GM12878 (cell line): ENCODE results near the gene ZYX. TPM values are rescaled to one million over a fixed set of nuclear protein-coding genes. Genes with fewer than 3 reads are reported as not detected.

ENCODE experiments used
- ATAC-seq: fragments of 200-7000 bp; cut with Tn5 transposase; 3 replicates; pipeline ENCODE4 v1.9.1; 2020; ENCODE audit warnings: mild to moderate bottlenecking, moderate library complexity
- BruUV-seq: library from RNA; stranded (reverse); fragments of 400-500 nt; replicated peaks from 2 replicates; lab custom pipeline; 2021; lab: Mats Ljungman, UMichigan
- CTCF ChIA-PET: fragments of 300-600 bp; sonication (Branson Sonifier 250); formaldehyde crosslinking; extraction: SDS; loops from one replicate; lab custom pipeline; 2021; ENCODE audit warnings: inconsistent platforms; lab: Yijun Ruan, JAX
- POLR2A ChIA-PET: fragments of 350-600 bp; formaldehyde crosslinking; extraction: SDS; loops from one replicate; lab custom pipeline; 2021; ENCODE audit warnings: inconsistent platforms; lab: Charles Lee
- RAD21 ChIA-PET: fragments of 300-600 bp; sonication (Branson Sonifier 250); formaldehyde crosslinking; loops from one replicate; lab custom pipeline; 2023; ENCODE audit warnings: antibody characterized with exemption; ENCODE audit not compliant: unreplicated experiment; lab: Charles Lee
- SMC1A ChIA-PET: fragments of 300-600 bp; sonication (Branson Sonifier 250); formaldehyde crosslinking; loops from one replicate; lab custom pipeline; 2023; ENCODE audit not compliant: unreplicated experiment, uncharacterized antibody; lab: Charles Lee
- DNase-seq: peaks from one replicate; pipeline ENCODE4 v3.0.0-alpha.2; 2011; ENCODE audit warnings: low read depth, low spot score
- FAIRE-seq: peaks from 3 replicates; lab custom pipeline; 2011; peaks lifted over from hg19 to GRCh38; lab: Jason Lieb, UNC
- H2AFZ ChIP-seq: 2 replicates; pipeline ENCODE4 v1.6.0; 2011; ENCODE audit warnings: low read depth, low read length, control low read depth; ENCODE audit not compliant: control insufficient read depth
- H3K27ac ChIP-seq: 2 replicates; pipeline ENCODE4 v1.5.1; 2011; ENCODE audit warnings: control low read depth; ENCODE audit not compliant: control insufficient read depth, insufficient read depth
- H3K27me3 ChIP-seq, 2 experiments: replicated peaks in 1 of 2; 2 replicates each; pipeline versions ENCODE4 v1.6.0 to v1.6.1; 2011; ENCODE audit warnings: low read length in 1 of 2; ENCODE audit not compliant: control insufficient read depth in 2 of 2, insufficient read depth in 2 of 2
- H3K36me3 ChIP-seq, 2 experiments: 2 replicates each; pipeline ENCODE4 v1.5.1; 2011; ENCODE audit warnings: low read length in 1 of 2; ENCODE audit not compliant: control insufficient read depth in 2 of 2, insufficient read depth in 2 of 2
- H3K4me1 ChIP-seq: 2 replicates; pipeline ENCODE4 v1.6.1; 2011; ENCODE audit warnings: mild to moderate bottlenecking, low read length, moderate library complexity, mixed read lengths; ENCODE audit not compliant: control insufficient read depth, insufficient read depth
- H3K4me2 ChIP-seq: 2 replicates; pipeline ENCODE4 v1.6.0; 2011; ENCODE audit warnings: control low read depth; ENCODE audit not compliant: control insufficient read depth, insufficient read depth
- H3K4me3 ChIP-seq: fragments of 200-600 bp; sonication (generic); 2 replicates; pipeline ENCODE4 v1.5.1; 2016
- H3K79me2 ChIP-seq: 2 replicates; pipeline ENCODE4 v1.6.0; 2011; ENCODE audit warnings: low read length; ENCODE audit not compliant: control insufficient read depth, insufficient read depth
- H3K9ac ChIP-seq: 2 replicates; pipeline ENCODE4 v1.8.0; 2011; ENCODE audit warnings: low read length, control low read depth, mixed read lengths; ENCODE audit not compliant: control insufficient read depth, insufficient read depth
- H3K9me3 ChIP-seq: replicated peaks from 3 replicates; pipeline ENCODE4 v1.5.1; 2011; ENCODE audit warnings: mild to moderate bottlenecking, low read length; ENCODE audit not compliant: control insufficient read depth, insufficient read depth
- H4K20me1 ChIP-seq: 2 replicates; pipeline ENCODE4 v1.6.0; 2011; ENCODE audit not compliant: control insufficient read depth, insufficient read depth
- EED ChIP-seq: sonication (generic); IDR thresholded peaks from 2 replicates; pipeline ENCODE4 v1.6.1; 2016; ENCODE audit warnings: antibody characterized with exemption, low read depth
- HDAC6 ChIP-seq: fragments of 200-600 bp; sonication (generic); IDR thresholded peaks from one replicate; pipeline ENCODE4 v1.8.0; 2017; ENCODE audit warnings: antibody characterized with exemption; ENCODE audit not compliant: unreplicated experiment
- MYB ChIP-seq: fragments of 150-350 bp; IDR thresholded peaks from 2 replicates; pipeline ENCODE4 v1.6.1; 2014; ENCODE audit warnings: mild to moderate bottlenecking, low read depth, low read length, borderline replicate concordance
- SRF ChIP-seq, 2 experiments: IDR thresholded peaks; 2 replicates each; pipeline ENCODE4 v1.6.1; 2011; ENCODE audit warnings: low read depth in 2 of 2, low read length in 2 of 2, mild to moderate bottlenecking in 1 of 2, moderate library complexity in 1 of 2
- ZBTB11 ChIP-seq: fragments of 450-650 bp; formaldehyde crosslinking; IDR thresholded peaks from 2 replicates; pipeline ENCODE4 v1.5.0; 2022; ENCODE audit warnings: mild to moderate bottlenecking, missing genetic modification characterization
- ZNF622 ChIP-seq: fragments of 450-650 bp; IDR thresholded peaks from 2 replicates; pipeline ENCODE4 v1.6.1; 2017; ENCODE audit warnings: mild to moderate bottlenecking, inconsistent platforms
- WGBS: methylation state at CpG from one replicate; pipeline ENCODE4 v1.1.6; 2016; ENCODE audit warnings: low lambda C conversion rate; ENCODE audit not compliant: insufficient replicate concordance, insufficient coverage; ENCODE audit errors: missing lambda C conversion rate; 5-methylcytosine and 5-hydroxymethylcytosine counted together
- in situ Hi-C: fragments of 300-500 bp; cut with MboI; formaldehyde crosslinking; loops from 9 replicates; pipeline ENCODE4 v1.14.3; 2018; ENCODE audit warnings: mixed read lengths
- intact Hi-C: fragments of 100-400 bp; cut with micrococcal nuclease; formaldehyde crosslinking; loops from one replicate; pipeline ENCODE4 v1.14.2; 2022; ENCODE audit not compliant: unreplicated experiment
- polyA plus RNA-seq, 11 experiments: library from polyadenylated mRNA; depleted of rRNA in 4 of 11; unstranded in 6 of 11; stranded (reverse) in 5 of 11; fragments of >200 nt; fragmentation: Nextera tagmentation in 4 of 11; fragmentation: Illumina TruSeq in 1 of 11; extraction: Ambion mirVana in 4 of 11; extraction: Trizol in 1 of 11; gene quantifications; 1 replicate in 1 of 11; 2 replicates in 10 of 11; pipeline versions ENCODE4 v1.2.1 to v1.2.3, GENCODE V29; 2011 to 2016; ENCODE audit warnings: inconsistent platforms in 2 of 11, missing spikeins in 2 of 11, low read depth in 1 of 11
- total RNA-seq, 4 experiments: library from RNA; depleted of rRNA in 3 of 4; stranded (reverse); fragments of >200 nt in 3 of 4; fragmentation: Illumina TruSeq in 1 of 4; extraction: Trizol in 1 of 4; gene quantifications; 2 replicates each; pipeline versions ENCODE4 v1.2.1 to v1.2.3, GENCODE V29; 2013 to 2021
- TF ChIP-seq, protein P1 (sequence below): IDR thresholded peaks from 2 replicates; pipeline ENCODE4 v1.6.1; 2012; ENCODE audit warnings: low read depth, low read length, improper control_type of control experiment

Gene ZYX
- total and polyA plus RNA-seq, 10 of the 15 experiments (the other 5 are each of a cell fraction or from before 2014, with no cell fraction given): 2.1 to 100 (median 27.6) TPM

GRCh38 chr7:143354965-143355364 is 26.2 kb upstream of the ZYX start:
- H3K9me3 ChIP-seq: no peaks in the 10 kb centered on the region
- no peak overlapping the region for H3K4me3 ChIP-seq
- peaks cover 2 to 3% of the 10 kb centered on the region in 2 experiments; a peak in 3 of 4 replicates for H3K27me3 ChIP-seq
- H3K4me2 ChIP-seq: no peak overlapping the region
- in situ Hi-C loops: no loop called here
- no peaks in the 10 kb centered on the region for H3K36me3 ChIP-seq
- no TSS peak for BruUV-seq
- TF ChIP-seq ZNF622: no peak
- no peak for TF ChIP-seq SRF (IDR thresholded peaks at IDR 0.05; ENCODE audit: low read depth in 2 of 2, low read length in 2 of 2)
- no peak for TF ChIP-seq ZBTB11 (CRISPR knock-in tag)
- no peak for TF ChIP-seq HDAC6
- TF ChIP-seq, protein P1, sequence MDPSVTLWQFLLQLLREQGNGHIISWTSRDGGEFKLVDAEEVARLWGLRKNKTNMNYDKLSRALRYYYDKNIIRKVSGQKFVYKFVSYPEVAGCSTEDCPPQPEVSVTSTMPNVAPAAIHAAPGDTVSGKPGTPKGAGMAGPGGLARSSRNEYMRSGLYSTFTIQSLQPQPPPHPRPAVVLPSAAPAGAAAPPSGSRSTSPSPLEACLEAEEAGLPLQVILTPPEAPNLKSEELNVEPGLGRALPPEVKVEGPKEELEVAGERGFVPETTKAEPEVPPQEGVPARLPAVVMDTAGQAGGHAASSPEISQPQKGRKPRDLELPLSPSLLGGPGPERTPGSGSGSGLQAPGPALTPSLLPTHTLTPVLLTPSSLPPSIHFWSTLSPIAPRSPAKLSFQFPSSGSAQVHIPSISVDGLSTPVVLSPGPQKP: no peak
- no peak for TF ChIP-seq EED
- no peak for TF ChIP-seq MYB
- CTCF ChIA-PET: no interaction called here
- no peaks in the 10 kb centered on the region for H3K4me1 ChIP-seq
- ATAC-seq (no peak), DNase-seq (no peak), FAIRE-seq (no peak)
- SMC1A ChIA-PET: interaction anchor here (1.3 kb wide), 1 partner anchor 115 kb away, joined by 4 read pairs; no protein-coding TSS in a partner anchor
- WGBS: 45% methylated on average over 8 of the region's 8 CpGs
- POLR2A ChIA-PET: no interaction called here
- H3K27ac ChIP-seq: no peak overlapping the region
- H3K9ac ChIP-seq: no peak overlapping the region
- H3K79me2 ChIP-seq: no peaks in the 10 kb centered on the region
- H4K20me1 ChIP-seq: no peaks in the 10 kb centered on the region
- H2AFZ ChIP-seq: no peak overlapping the region
- intact Hi-C loops: no loop called here
- RAD21 ChIA-PET: no interaction called here
